GM12801 (cell line): ENCODE results near the gene WNT1.

Experiments
- TF ChIP-seq, protein P1 (sequence below): IDR thresholded peaks from one replicate; pipeline ENCODE4 v1.5.1; 2011; ENCODE audit warnings: control low read depth; ENCODE audit not compliant: insufficient read length; ENCODE audit errors: extremely low read depth

Gene WNT1

DNA sequence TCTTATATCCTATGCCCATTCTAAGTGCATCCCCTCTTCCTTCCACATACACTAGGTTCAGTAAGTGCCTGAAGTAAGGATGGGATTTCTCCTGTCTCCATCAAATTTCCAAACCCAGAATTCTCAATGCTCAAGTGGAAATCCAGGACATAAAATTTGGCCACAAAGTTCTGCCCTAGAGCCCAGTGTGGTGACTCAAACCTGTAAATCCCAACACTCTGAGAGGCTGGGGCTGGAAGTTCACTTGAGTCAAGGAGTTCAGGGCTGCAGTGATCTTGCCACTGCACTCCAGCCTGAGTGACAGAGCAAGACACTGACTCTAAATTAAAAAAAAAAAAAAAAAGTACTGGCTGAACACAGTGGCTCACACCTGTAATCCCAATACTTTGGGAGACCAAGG lies 16.3 kb upstream of the WNT1 start:
- TF ChIP-seq, protein P1, sequence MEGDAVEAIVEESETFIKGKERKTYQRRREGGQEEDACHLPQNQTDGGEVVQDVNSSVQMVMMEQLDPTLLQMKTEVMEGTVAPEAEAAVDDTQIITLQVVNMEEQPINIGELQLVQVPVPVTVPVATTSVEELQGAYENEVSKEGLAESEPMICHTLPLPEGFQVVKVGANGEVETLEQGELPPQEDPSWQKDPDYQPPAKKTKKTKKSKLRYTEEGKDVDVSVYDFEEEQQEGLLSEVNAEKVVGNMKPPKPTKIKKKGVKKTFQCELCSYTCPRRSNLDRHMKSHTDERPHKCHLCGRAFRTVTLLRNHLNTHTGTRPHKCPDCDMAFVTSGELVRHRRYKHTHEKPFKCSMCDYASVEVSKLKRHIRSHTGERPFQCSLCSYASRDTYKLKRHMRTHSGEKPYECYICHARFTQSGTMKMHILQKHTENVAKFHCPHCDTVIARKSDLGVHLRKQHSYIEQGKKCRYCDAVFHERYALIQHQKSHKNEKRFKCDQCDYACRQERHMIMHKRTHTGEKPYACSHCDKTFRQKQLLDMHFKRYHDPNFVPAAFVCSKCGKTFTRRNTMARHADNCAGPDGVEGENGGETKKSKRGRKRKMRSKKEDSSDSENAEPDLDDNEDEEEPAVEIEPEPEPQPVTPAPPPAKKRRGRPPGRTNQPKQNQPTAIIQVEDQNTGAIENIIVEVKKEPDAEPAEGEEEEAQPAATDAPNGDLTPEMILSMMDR, result no peak

DNA sequence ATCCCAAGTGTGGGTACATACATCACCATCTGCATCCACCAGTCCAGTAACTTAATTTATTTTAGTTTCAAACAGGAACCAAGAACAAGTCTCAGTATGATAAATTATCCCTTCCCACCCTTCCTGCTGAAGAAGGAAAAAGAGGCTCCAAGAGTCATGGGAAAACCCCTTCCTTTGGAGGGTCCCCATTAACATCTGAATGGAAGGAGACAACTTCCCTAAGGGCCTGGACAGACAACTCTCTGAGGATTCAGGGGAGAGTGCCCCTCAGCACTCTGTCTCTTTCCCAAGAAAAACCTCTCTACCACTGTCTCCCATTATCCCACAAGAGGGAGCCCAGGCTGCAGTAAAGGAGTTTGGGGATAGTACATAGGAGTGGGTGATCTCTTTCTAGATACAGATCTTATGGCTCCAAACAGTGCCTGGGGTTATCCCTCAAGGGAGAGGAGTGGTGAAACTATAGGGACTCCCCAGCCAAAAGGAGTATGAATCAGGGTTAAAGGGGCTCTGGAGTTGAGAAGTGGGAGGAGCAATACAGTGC lies 12.8 kb upstream of the WNT1 start:
- TF ChIP-seq, protein P1, result no peak

DNA sequence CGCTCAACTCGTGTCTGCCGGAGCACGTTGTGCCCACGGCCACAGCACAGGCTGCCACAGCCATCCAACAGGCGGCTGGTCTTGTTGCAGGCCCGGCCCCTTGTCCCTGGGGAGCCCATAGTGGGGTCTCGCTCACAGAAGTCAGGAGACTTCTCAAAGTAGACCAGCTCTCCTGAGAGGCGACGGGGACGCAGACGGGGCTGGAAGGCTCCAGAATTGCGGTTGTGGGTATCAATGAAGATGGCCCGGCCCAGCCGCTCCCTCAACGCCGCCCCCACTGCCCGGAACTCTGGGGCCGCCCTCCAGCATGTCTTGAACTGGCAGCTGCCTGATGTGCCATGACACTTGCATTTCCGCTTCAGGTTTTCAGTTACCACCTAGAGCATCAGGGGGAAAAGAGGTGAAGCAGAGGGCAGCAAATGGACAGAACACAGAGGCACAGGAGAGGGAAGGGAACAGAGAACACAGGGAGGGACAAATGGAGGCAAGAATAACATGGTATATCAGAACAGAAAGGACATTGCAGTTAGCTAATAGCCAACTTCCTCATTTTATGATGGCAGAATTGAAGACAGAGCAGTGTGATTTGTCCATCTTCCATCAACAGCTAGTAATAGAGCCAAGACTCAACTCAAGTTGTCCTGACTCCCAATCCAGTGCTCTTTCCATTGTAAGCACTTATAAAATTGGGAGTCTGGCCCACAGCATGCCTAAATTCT lies 11.8 kb upstream of the WNT1 start:
- TF ChIP-seq, protein P1, result no peak

DNA sequence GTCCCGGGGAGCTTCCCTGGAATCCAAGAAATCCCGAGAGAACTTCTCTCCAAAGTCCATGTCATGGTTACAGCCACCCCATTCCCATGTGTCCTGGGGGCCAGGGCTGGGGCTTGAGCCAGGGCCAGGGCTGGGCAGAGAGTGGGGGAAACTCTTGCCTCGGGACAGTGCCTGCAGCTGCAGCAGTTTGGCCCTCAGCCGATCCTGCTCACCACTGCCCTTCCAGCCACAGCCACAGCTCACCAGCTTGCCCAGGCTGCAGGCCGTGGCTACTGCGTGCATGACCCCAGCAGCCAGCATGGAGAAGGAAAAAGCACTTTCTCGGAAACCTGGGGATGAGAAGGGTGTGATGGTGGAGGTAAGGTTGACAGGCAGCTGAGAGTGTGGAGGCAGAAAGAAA lies 10.1 kb upstream of the WNT1 start:
- TF ChIP-seq, protein P1, result no peak

DNA sequence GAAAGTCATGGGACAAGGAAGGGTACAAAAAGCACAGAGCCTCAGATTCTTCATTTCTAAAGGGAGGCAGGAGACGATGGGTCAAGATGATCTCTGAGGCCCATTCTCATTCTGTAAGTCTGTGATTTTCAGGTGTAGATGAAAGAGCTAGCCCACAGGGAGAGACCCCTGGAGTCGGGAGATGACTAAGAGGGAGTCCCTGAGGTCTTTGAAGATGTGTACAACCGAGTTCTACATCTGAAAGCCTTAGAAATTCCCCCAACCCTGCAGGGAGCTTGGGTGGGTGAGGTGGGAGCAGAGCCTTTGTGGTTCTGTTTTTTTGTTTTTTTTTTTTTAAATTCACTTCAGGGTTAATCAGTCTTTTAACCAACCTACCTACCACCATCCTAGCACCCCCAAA lies 9.7 kb upstream of the WNT1 start:
- TF ChIP-seq, protein P1, result no peak

DNA sequence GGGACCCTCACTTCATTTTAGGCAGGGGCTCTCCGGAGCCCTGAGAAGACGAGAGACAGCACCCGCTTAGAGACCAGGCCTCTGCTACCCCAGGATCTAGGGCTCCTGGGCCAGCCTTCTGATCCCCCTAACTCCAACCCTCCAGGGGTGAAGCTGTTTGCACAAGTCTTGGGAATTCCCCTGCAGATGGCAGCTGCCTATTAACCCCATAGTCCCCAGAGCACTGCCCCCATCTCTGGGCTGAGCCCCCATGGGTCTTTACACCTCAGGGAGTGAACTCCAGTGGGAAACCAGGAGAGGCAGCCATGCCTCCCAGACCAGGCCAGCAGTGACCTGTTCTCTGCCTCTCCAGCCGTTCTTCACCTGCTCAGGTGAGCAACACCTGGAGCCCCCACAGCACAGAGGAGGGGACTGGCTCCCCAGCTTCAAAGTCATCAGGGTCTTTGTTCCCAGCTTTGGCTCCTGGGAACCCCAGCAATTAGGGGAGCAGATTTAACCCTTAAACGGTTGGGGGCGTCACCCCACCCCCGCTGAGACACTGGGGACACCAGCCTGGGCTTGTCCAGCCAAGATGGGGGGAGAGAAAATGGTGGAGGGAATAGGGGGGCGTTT lies 8.9 kb upstream of the WNT1 start:
- TF ChIP-seq, protein P1, result no peak

DNA sequence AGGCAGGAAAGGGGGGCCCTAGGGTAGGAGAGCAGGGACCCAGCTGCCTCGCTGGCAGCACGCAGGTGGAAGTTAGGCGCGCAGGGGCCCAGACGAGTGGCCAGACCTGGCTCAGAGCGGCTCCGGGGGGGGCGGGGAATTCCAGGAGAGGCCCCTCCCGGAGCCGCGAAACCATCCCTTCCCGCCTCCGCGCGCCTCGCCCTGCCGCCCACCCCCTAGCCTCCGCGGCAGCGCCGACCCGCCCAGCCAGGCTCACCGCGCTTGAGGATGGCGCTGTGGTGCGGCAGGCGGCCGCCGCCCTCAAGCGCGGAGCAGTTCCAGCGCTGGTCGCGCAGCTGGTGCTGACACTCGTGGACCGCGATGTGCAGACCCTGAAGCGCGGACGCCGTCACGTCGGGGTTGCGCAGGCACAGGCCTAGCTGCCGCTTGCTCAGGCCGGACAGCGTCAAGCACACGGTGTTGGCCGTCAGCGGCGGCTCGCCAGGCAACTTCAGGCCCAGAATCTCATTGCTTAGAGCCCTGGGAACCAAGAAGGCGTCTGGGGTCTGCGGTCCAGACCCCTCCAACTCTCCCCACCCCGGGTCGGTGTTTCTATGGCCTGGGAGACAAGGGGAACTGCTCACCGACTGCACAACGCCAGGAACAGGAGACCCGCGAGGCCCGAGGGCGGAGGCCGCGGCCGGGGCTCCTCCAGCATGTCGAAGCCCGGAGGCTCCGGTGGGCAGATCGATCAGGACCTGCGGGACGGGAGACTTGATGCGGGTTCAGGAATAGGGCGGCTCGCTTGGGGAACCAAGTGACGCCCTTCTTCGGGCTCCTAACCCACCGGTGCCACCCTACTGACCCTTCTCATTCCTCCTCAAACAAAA lies 8.1 kb upstream of the WNT1 start:
- TF ChIP-seq, protein P1, result no peak
